Stomach (tissue), 4 donors: Measurements from ENCODE around the gene PPP2R5D.

Experiments used
- CTCF ChIP-seq, 7 experiments: fragments of 450-650 bp in 4 of 7; fragments of 200-600 bp in 3 of 7; sonication (generic) in 3 of 7; IDR thresholded peaks; one replicate each; pipeline ENCODE4 v1.5.1; 2016 to 2019; ENCODE audit warnings: antibody characterized with exemption in 7 of 7, control low read depth in 2 of 7, mild to moderate bottlenecking in 1 of 7
- POLR2AphosphoS5 ChIP-seq, 3 donors: sonication (generic); formaldehyde crosslinking; IDR thresholded peaks; one replicate each; pipeline ENCODE4 v1.6.1; 2016; ENCODE audit warnings: antibody characterized with exemption in 3 of 3

DNA sequence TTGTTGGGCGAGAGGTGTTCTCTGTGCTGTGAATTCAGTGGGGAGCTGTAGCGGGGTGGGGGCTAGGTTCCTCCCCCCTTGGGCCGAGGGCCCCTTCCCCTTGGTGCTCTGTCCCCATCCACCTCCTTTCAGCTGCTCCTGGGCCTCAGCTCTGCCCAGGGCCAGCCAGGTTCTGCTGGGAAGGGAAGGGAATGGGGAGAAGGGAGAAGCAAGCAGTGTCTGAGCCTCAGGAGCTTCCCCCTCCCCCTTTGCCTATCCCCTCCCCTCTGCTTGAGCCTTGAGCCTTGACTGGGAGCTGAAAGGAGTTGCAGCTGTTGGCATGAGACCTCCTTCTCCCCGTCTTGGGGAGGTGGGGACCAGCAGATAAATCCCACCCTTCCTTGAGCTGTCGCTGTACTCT, 36.5 kb downstream of the PPP2R5D start:
- no peak for TF ChIP-seq CTCF (IDR thresholded peaks at IDR 0.05)
- TF ChIP-seq POLR2AphosphoS5 (IDR thresholded peaks at IDR 0.05), result no peak
